NK-92 treated with Interleukin-12 subunit alpha and Interleukin-12 subunit beta, amount 100 ng/mL, for 24 hours (cell line): ENCODE results near the gene SIRT5.

Source experiments
- DNase-seq: peaks from one replicate; lab custom pipeline; 2025; lab: John Stamatoyannopoulos, UW

SIRT5 gene

DNA sequence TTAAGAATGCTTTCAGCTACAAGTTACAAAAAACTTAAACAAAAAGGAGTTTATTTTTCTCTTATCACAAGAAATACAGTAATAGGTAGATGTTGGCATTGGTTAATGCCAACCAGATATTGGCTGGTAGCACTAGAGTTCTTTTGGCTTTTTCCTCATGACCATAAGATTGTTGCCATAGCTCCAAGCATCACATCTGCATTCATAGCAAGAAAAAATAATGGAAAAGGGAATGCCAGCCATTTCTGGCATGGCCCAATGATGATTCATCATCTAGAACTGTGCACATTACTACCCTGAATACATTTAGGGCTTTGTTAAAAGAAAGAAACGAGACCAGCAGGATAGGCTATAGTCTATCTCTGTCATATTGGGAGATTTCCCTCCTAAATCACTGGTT, 20.8 kb upstream of the SIRT5 start:
- DNase-seq, result no peak

DNA sequence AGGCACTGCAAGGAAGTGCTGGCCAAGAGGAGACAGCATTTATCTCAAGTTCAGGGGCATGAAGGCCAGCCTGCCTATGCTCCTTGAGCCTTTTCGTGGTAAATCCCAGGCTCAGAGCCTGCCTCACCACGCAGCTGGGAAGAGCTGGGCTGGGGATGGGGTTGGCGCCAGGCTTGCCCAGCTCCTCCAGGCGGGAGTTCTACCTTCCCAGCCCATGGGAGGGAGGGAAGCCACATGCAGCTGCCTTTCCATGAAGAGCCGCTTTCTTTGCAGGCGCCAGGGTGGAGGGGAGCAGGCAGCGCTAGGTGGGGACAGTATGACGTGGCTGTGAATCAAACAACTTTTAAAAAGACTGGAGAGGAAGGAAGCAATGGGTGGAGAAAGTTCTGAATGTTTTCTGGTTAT, 19.5 kb upstream of the SIRT5 start:
- DNase-seq, result no peak

DNA sequence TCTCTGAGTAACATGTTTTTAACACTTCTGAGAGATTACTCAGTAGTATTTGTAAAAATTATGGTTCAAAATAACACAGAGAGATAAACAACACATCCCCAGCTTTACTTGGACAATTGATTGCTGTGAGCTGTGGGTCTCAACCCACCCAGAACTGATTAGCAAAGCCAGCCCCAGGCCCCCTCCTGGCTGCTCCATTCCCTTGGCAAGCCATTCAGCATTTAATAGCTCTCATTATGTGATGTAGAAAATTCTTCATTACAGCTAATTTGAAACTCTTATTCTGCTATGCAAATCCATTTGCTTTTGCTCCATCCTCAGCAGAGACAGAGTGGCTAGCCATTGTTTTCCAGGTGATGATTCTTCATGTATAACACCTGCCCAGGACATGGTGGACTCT, 16.6 kb upstream of the SIRT5 start:
- no peak for DNase-seq

DNA sequence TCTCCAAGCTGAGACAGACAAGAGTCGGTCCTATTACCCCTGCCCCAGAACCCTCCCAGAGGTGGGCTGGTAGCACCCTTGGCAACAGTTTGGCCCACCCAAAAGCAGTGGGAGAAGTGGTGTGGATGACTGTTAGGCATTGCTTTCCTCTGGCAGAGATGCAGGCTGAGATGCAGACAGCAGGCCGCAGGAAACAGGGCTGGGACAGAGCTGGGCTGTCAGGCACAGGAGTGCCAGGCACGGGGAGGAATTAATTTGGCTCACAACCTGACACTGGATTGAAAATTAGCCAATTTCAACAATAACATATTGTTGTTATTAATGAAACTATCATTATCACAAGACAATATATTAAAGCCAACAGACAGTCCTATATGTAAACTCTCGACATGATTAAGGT, 15.7 kb upstream of the SIRT5 start:
- DNase-seq, result no peak

DNA sequence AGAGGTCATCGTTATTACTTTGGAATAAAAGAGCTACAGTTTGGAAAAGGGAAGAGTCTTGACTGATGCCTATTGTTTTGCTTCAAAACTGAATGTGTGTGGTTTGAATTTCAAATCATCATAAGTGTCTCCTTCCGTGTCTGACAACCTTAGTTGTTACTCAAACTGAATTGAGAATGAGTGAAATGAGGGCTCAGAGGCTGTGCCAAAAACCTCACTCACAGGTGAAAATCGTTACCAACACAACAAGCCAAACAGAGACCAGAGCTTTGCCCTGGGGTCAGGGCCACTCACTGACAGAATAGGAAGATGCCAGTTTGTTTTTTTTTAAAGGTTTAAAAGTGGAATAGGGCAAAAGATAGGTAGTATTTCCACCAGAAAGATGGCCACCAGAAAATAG, 15.2 kb upstream of the SIRT5 start:
- DNase-seq, result no peak

DNA sequence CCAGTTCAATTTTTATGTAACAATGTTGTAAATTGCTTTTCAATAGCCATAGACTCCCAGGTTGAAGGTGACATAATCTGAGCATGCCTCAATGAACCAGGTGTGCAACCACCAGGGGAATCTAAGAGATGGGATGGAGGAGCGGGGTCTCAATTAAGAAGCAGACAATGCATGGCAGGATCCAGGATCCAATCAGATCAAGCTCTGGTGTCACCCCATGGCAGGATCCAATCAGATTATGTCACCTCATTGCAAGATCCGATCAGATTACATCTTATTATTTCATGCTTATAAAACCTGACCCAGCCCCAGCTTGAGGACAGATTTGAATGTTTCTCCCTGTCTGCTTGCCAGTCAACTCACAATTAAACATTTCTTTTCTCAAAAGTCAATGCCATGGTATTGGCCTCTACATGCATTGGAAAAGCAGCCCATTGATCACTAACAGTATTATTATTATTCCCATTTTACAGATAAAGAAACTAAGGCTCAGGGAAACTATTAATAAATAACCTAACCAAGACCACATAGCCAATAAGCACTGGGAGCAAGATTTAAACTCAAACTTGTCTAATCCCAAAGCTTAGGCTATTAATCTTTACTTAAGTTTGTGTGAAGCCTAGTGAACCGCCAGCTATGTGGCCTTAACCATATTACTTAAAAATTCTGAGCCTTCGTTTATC, 14.3 kb upstream of the SIRT5 start:
- DNase-seq, result no peak

DNA sequence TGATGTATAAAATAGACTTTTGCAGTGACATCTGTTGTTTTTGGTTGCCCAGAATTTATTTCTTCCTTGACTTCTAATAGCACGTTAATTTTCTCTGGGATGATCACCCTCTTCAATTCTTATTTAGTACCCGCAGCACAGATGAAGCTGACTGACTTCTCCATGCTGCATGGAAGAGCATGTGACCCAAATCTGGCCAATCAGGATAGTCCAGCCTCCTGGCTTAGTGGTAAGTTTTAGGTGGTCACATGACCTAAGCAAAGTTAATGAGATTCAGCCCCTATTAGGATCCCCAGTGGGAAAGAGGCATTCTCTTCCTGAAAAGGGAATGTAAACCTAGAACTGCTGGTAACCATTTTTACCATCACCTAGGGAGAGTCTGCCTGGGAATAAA, 13.8 kb upstream of the SIRT5 start:
- no peak for DNase-seq

DNA sequence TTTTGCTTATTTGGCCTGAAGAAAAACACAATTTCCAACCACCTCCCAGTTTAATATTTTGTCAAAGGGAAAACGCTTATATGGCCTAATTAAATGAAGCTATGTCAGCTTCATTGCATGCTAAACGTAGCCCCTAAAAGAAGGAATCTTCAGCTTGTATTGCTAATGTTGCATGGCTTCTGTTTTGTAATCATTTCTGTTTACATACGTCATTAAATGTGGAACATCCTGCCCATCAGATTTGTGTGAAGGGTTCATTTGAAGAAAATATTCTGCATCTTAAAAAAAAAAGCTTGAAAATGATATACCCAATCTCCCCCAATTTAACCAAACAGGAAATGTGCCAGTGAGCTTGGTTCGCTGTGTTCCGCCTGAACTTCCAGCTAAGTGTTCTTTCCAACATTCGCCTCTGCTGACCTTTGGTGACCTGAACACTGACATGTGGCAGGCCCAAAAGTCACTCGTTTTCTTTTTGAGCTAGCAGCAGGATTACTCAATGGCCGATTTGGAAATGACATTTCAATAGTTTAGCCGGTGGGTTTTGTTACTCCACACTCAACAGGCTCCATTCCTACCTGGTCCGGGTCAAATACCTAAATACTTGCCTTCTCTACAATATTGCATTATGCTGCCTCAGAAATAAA, 12.7 kb upstream of the SIRT5 start:
- DNase-seq, result no peak

DNA sequence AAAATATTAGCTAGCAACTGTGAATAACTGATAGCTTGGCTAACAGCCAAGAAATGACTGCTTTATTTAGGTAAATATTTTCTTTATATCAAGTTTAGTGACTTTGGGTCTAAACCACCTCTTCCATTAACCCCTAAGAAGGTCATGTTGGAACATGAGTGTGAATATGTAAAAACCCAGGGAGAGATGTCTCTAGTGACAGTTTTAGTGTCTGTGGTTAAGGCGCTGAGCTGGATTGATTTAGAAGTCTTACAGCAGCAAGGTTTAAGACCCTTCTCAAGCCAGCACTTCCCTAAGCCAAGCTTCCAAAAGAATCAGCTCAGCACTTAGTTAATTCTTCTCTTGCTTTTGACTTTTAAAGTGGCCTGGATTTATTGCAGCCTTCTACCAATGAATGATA, 11.4 kb upstream of the SIRT5 start:
- no peak for DNase-seq

DNA sequence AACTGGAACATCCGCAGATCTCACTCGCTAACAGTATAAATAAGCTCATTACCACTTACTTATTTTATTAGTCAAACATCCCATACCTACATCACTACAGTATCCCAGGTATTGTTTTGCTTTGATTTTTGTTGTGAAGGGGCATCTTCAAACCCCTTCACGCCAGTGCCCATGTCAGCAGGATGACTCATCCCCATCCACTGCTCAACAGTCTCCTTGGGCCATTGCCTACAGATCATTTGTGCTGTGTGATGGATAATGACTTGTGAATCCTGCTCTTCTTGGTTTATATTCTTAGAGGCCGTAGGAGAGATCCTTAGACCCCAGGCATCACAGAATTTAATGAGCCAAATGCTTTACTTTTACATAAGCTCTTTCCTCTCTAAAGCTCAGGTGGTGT, 8.5 kb upstream of the SIRT5 start:
- DNase-seq, result no peak

DNA sequence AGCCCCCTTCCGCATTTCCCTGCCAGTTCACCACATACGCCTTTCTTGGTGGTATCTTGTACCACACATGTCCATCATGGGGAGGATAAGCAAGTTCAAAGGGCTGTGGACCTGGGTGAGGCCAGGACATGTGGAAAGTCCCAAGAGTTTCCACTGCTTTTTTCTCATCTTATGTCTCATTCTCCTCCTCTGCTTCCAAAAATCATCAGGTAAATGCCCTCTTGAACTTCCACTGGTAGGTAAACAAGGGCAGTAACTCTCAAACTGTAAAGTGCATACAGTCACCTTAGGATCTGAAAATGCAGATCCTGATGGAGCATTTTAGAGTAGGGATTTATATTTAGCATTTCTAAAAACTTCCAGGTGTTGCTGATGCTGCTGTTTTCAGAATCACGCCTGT, 7.9 kb upstream of the SIRT5 start:
- DNase-seq, result no peak

DNA sequence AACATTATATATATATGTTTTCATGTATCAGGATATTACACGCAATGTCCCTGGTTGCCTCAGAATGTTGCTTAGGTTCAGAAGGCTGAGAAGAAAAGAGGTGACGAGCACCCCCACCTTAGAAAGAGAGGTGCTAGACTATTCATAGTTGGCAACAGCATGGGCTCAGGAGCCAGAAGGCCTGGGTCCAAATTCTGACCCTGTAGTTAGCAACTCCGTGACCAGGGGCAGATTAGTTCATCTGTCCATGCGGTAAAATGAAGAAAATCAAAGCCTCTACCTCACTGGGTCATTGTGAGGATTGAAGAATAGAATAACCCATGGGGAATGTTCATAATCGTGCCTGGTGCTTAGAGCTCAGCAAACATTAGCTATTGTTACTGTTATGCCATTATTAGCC, 5.4 kb upstream of the SIRT5 start:
- DNase-seq, result no peak

DNA sequence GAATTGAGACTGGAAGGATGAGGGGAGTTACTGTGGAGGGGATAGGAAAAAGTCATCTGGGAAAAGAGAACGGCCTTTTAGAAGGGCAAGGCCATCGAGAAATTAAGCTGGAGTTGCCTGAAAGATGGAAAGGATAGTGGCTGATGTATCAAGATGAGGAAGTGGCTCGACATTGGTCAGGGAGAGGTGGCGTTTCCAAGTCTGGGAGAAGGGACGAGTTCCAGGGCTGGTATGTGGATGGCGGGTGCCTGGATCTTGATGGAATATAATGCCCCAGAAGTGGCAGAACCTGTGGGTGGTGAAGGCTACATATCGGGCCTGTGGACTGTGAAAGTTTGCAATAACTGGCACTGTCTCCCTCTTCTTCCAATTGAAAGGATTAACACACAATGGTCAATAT, 2.2 kb upstream of the SIRT5 start:
- no peak for DNase-seq

DNA sequence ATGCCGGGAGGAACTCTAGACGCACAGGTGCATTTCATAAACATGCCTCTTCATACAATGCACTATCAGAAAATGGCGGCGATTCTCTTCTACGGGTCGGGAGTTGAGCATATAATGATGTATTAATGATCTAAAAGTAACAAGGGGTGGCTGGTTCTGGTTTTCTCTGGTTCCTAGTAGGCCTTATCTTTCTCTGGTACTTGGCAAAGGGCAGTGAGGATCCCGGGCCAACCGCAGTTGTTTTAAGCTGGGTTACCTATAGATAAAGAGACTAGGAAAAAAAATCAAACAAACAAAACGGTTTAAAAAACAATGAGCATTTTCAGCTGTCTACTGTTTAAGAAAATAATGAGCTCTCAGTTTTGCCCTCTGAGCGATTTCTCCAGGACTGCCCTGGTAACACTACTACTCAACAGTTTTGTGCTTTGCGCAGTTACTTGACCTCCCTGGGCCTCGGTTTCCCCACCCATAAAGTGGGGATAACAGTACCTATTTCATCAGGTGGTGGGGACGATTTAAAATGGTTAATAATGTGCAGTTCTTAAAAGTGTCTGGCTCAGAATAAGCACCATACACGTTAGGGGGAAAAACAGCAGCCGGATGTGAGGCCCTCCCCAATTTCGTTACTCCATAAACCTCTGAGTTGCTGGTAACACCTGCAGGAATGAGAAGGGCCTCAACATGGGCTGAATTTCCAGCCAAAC, 1.3 kb upstream of the SIRT5 start:
- DNase-seq, result no peak

DNA sequence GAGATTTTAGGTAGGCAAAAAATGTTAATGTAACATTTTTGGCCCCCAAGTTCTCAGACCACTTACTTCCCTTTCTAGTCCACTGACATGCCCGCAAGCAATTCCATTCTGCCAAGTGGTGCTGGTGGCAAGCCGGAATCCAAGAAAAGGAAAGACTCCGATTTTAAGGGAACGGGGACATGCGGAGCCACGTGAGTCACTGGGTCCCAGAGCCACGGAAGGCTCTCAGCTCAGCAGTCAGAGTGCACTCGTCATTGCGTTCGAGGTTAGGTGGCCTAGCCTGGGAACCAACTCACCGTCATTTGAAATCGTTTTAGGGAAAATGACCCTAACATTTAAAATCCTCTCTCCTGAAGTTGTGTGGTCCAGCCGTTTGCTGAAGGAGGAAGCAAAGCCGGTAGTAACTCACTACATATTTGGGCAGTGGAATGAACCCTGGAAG, 711 bp upstream of the SIRT5 start:
- DNase-seq, result no peak

DNA sequence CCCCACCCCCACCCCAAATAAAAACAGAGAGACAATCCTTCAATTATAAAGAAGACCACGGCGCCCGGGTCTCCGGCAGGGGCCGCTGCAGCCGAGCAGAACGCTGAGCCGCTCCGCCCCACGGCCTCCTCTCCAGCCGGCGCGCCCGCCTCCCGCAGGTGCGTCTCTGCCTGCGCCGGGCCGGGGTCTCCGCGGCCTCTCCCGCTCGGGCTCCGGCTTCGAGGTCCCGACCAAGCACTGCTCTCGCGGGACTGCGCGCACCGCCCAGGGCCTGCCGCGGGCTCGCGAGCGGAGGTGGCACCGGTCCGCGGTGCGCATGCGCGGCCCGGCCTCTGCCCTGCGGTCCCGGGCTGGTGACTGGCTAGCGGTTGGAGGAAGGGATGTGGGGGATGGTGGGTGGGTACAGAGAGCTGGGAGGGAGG, 241 bp upstream of the SIRT5 start:
- DNase-seq, result peak; percentile 96

DNA sequence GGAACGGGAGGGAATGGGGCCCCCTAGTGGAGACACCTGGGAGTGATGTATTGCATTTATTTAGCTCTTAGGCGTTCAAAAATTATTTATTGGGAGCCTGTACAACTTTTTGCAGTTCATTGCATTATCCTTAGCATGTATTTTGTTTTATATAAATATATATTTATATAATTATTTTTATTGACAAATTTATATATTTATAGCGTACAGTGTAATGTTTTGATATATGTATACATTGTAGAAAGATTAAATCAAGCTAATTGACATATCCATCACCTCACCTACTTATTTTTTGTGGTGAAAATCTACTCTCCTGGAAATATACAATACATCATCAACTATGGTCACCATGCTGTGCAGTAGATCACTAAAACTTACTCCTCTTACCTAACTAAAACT, 975 bp downstream of the SIRT5 start:
- no peak for DNase-seq

DNA sequence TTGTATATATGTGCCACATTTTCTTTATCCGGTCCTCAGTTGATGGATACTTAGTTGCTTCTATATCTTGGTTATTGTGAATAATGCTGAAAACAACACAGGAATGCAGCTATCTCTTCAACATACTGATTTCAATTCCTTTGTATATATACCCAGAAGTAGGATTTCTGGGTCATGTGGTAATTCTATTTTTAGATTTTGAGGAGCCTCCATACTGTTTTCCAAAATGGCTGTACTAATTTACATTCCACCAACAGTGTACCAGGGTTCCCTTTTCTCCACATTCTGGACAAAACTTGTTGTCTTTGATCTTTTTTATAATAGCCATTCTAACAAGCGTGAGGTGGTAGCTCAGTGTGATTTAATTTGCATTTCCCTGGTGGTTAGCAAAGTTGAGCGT, 1.6 kb downstream of the SIRT5 start:
- no peak for DNase-seq

DNA sequence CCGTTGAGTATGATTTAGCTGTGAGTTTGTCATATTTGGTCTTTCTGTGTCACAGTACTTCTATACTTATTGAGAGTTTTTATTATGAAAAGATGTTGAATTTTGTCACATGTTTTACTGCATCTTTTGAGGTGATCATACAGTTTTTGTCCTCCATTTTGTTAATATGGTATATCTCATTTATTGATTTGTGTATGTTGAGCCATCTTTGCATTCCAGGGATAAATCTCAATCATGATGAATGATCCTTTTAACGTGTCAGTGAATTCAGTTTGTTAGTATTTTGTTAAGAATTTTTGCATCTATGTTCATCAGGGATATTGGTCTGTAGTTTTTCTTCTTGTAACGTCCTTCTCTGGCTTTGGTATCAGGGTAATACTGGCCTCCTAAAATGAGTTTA, 3.5 kb downstream of the SIRT5 start:
- DNase-seq, result no peak

DNA sequence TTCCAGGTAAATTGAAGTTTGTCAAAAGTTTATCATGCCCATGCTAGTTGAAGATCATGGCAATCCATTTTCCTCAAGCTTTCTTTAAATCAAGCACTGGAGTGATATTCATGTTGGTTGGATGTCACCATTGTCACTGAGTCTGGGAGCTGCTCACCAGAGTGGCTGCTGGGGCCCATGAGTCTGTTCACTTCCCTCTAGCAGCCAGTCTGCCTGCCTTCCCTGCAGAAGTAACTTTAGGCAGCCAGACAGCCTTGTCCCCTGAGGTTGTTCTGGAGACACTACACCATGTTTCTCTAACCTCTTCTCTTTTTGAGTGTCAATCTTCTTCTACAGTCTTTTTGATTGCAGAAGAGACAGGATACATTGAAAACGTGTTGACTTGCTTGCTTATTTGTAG, 5.5 kb downstream of the SIRT5 start:
- DNase-seq, result no peak

DNA sequence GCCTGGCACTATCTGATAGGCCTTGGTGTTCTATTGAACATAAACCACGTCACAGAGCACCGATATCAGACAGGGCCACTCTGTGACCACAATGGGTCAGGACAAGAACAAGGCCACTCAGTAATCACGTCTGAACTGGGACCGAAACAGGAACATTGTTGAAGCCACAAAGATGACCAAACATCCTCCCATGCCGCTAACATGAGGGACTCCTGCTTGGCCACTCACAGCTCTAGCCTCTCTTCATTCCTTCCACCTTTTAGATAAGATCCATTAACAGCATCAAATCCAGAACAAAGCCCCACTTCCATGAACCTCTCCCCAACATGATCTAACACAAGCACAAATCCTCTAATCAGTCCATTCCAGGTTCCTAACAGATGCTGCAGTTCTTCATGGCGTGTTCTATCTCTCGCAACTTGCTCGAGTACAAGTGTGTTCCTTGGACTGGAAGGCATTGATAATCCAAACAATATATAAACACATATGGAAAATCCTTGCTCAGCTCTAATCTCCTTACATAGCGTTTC, 7.4 kb downstream of the SIRT5 start:
- no peak for DNase-seq

DNA sequence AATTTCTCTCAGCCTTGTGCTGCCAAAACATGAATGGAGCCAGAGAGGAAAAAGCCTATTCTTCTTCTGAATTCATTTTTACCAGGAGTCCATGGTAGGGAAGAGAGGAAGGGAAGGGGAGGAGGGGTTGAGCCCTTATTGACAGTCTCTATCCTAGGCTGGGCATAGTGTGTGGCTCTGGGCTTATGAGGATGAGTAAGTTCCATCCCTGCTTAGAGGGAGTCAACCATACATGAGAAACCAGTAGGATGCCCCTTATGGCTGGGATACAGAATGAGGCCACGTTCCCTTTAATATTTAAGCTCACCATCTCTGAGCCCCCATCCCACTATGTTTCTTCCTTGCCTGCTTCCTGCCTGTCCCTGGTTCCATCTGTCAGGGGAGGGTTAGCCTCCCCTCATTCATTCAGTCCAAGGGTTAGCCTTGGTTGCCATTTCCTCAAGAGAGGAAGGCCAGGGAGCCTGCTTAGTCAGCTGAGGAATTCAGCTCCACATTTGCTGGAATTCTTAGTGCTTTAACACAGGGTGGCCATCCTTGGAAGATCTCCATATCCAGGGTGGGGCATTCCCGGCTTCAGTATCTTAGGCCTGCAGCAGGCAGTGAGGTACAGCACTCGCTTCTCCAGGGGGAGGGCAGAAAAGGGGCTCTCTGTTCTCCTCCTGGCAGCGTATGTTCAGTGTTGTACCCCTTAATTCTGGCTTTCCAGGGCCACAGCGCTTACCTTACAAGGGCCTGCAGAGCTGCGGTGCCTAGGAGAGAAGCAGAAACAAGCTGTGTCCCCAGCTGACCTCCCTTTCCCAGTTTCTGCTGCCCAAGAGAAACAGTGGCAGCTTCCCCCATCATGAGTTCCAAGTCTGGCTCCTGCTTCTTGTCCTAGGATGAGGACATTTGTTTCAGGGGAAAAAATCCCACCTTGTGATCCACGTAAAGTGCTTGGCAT, 12.5 kb downstream of the SIRT5 start:
- no peak for DNase-seq
